ENCODE results near the gene HOXB5.

DNA sequence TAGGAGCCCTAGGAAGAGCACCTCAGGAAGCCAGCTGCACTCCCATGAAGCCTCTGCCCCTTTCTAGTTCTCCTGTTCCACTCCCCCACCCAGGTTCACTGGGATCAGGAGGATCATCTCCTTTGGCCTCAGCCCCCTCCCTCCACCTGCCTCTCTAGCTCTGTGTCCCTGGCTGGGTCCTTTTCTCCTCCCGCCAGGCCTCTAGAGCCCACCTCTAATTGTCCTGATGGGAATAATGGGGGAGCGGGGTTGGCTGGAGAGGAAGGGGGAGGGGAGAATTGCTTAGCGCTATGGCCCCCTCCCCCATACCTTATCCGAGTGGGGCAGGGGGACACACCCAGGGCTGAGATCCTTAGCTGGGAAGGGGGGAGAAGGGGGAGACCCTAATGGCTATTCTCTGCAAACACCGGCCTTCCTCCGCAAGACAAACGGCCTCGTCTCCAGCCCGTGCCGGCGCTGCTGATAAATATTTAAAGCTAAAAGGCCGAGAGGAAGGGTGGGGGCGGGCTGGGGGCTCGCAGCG, 16.2 kb upstream of the HOXB5 start:
- TF ChIP-seq, protein P1, sequence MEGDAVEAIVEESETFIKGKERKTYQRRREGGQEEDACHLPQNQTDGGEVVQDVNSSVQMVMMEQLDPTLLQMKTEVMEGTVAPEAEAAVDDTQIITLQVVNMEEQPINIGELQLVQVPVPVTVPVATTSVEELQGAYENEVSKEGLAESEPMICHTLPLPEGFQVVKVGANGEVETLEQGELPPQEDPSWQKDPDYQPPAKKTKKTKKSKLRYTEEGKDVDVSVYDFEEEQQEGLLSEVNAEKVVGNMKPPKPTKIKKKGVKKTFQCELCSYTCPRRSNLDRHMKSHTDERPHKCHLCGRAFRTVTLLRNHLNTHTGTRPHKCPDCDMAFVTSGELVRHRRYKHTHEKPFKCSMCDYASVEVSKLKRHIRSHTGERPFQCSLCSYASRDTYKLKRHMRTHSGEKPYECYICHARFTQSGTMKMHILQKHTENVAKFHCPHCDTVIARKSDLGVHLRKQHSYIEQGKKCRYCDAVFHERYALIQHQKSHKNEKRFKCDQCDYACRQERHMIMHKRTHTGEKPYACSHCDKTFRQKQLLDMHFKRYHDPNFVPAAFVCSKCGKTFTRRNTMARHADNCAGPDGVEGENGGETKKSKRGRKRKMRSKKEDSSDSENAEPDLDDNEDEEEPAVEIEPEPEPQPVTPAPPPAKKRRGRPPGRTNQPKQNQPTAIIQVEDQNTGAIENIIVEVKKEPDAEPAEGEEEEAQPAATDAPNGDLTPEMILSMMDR (IDR thresholded peaks at IDR 0.05) = no peak
- no peak for TF ChIP-seq EZH2 (IDR thresholded peaks at IDR 0.05)
- TF ChIP-seq EZH2phosphoT487 (IDR thresholded peaks at IDR 0.05) = no peak
